ENCODE data around the gene VPREB1.

Gene VPREB1

GRCh38 chr22:22198751-22199150, 45.8 kb upstream of the VPREB1 start:
- in situ Hi-C loops (cut with HindIII; ENCODE audit: low sequenced_read_pairs), result no loop called here
- H3K4me3 ChIP-seq (ENCODE audit: low read depth, low read length), result no peak overlapping the region
- TF ChIP-seq, protein P1, sequence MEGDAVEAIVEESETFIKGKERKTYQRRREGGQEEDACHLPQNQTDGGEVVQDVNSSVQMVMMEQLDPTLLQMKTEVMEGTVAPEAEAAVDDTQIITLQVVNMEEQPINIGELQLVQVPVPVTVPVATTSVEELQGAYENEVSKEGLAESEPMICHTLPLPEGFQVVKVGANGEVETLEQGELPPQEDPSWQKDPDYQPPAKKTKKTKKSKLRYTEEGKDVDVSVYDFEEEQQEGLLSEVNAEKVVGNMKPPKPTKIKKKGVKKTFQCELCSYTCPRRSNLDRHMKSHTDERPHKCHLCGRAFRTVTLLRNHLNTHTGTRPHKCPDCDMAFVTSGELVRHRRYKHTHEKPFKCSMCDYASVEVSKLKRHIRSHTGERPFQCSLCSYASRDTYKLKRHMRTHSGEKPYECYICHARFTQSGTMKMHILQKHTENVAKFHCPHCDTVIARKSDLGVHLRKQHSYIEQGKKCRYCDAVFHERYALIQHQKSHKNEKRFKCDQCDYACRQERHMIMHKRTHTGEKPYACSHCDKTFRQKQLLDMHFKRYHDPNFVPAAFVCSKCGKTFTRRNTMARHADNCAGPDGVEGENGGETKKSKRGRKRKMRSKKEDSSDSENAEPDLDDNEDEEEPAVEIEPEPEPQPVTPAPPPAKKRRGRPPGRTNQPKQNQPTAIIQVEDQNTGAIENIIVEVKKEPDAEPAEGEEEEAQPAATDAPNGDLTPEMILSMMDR (IDR thresholded peaks at IDR 0.05; ENCODE audit: low read depth, low read length, missing control alignments), result no peak
- no peak for DNase-seq (ENCODE audit: low read depth)

DNA sequence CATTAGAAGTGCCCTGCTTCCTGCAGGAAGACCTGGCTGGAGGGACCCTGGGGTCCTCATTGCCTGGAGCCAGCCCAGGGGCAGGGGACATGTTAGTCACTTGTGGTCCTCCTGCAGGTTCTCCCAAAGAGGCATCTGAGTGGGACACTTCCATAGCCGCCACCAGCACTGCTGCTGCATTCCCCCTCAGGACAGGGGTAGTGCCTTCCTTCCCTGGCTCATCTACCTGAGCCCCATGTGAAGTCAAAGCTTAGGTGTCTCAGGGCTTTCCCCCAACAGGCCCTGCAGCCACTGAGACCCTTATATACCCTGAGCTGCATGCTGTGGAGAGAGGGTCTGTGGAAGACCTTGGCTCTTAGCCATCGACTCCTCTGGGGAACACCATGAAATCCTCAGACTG, 45.0 kb upstream of the VPREB1 start:
- no peak overlapping the region for H3K4me3 ChIP-seq (ENCODE audit: low read depth, low read length)
- in situ Hi-C loops (cut with HindIII; ENCODE audit: low sequenced_read_pairs), result no loop called here

DNA sequence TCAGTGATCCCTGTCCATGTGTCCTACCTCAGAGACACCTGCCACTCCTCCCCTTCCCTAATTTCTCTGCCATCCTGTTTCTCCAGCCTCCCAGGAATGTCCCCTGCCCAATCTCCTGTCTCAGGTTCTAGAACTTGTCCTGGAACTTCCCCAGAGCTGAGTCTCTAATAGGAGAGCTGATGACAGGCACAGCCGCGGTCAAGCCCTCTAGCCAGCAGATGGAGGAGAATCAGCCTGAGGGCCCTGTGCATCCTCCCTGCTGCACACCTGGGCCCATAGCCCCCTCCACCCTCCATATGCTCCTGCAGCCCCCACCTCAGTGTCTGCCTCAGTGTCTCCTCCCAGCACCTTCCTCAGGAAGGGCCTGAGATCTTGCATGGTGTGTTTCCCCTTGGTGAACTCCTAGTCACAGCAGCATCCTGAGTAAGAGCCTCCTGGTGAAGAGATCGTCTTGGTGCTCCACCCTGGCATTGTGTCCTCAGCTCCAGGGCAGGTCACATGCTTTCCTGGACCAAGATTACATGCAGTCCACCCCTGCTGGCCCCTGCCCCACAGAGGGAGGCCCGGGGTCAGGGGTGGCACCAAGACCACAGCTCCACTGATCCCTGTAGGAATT, 43.9 kb upstream of the VPREB1 start:
- in situ Hi-C loops (cut with HindIII; ENCODE audit: low sequenced_read_pairs), result no loop called here
- no peak for DNase-seq (ENCODE audit: low read depth)
- TF ChIP-seq, protein P1 (IDR thresholded peaks at IDR 0.05; ENCODE audit: low read depth, low read length, missing control alignments), result no peak
- no peak overlapping the region for H3K4me3 ChIP-seq (ENCODE audit: low read depth, low read length)

More for the DNA sequence above, 45.0 kb upstream of the VPREB1 start:
- no peak for DNase-seq (ENCODE audit: low read depth)
- TF ChIP-seq, protein P1 (IDR thresholded peaks at IDR 0.05; ENCODE audit: low read depth, low read length, missing control alignments), result no peak

DNA sequence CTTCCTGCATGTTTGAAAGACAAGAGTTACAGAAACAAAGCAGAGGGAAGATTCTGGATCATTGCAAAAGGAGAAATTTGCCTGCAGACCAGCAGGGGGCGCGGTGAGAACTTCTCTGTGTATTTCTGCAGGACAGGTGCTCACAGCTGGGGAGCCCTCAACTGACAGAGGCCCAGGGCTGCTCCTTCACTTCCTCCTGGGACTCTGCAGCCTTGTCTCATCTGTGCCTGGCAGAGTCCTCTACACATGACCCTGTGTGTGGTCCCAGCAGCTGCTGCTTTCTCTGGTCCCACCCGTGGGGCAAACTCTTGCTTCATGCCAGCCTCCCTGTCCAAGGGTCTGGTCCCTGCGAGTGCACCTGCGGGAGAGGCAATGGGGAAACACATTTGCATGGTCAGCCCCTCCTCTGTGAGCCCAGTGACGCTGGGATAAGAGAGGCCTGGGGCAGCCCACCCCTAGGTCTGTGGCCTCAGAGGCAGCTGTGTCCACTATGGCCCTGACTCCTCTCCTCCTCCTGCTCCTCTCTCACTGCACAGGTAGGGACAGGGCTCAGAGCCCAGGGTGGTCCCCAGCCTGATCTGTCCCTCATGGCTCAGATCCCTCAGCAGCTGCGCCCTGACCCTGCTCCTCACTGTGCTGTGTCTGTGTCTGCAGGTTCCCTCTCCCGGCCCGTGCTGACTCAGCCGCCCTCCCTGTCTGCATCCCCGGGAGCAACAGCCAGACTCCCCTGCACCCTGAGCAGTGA, 43.2 kb upstream of the VPREB1 start:
- no peak for DNase-seq (ENCODE audit: low read depth)

DNA sequence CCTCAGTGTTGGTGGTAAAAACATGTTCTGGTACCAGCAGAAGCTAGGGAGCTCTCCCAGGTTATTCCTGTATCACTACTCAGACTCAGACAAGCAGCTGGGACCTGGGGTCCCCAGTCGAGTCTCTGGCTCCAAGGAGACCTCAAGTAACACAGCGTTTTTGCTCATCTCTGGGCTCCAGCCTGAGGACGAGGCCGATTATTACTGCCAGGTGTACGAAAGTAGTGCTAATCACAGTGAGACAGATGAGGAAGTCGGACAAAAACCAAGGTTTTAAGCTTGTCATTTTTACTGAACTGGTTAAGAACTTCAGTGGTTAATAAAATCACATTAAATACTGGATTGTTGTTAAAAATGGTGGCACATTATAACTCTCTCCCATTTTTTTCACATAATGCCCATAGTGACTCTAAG, 42.6 kb upstream of the VPREB1 start:
- H3K4me3 ChIP-seq (ENCODE audit: low read depth, low read length), result no peak overlapping the region
- DNase-seq (ENCODE audit: low read depth), result no peak
- TF ChIP-seq, protein P1 (IDR thresholded peaks at IDR 0.05; ENCODE audit: low read depth, low read length, missing control alignments), result no peak
- in situ Hi-C loops (cut with HindIII; ENCODE audit: low sequenced_read_pairs), result no loop called here

More for the DNA sequence above, 43.2 kb upstream of the VPREB1 start:
- in situ Hi-C loops (cut with HindIII; ENCODE audit: low sequenced_read_pairs), result no loop called here
- TF ChIP-seq, protein P1 (IDR thresholded peaks at IDR 0.05; ENCODE audit: low read depth, low read length, missing control alignments), result peak; percentile 69
- no peak overlapping the region for H3K4me3 ChIP-seq (ENCODE audit: low read depth, low read length)

DNA sequence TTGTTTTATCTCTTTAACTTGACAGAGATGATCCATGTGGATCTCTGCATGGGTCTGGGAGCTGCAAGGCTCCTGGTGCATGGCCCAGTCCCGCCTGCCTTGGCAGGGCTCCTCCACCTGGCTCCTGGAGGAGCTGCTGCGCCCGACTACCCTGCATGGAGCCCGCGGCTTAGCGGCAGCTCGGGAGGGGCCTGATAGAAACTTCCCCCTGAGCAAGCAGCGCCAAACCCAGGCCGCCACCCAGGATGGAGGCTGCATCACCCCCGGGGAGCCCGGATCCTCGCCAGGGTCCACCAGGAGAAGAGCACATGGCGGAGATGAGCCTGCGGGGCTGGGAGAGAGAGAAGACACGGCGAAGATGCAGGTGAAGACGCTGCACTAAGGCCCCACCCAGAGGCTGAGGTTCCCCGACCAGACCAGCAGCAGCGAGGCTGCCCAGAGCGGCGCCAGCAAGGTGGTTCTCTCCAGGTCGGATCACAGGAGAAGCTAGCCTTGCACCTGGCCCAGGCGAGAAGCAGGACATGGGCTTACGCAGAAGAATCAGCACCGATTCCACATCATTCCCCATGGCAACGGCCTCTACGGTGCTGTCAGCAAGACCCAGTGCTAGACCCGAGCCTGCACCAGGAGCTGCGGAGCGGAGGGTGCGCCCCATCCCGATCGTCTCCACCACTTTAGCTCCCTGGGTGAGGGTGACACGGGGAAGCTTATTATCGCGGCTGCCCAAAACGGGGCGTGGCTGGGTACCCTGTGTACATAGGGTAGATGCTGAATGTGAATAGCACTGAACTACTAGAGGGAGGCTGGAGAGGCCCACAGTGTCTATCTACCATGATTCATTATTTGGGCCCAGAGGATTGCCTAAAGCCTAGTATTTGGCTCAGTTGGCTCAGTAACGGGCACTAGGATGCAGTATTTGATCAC, 41.3 kb upstream of the VPREB1 start:
- no peak for DNase-seq (ENCODE audit: low read depth)
- in situ Hi-C loops (cut with HindIII; ENCODE audit: low sequenced_read_pairs), result no loop called here
- TF ChIP-seq, protein P1 (IDR thresholded peaks at IDR 0.05; ENCODE audit: low read depth, low read length, missing control alignments), result no peak
- no peak overlapping the region for H3K4me3 ChIP-seq (ENCODE audit: low read depth, low read length)
